ENCODE measurements around the gene PEAK1.
"Not testable (repeated sequence)": the region's sequence is repeated elsewhere in the genome, so short reads cannot be mapped to it uniquely, and the experiment has no call there.

Gene PEAK1

DNA sequence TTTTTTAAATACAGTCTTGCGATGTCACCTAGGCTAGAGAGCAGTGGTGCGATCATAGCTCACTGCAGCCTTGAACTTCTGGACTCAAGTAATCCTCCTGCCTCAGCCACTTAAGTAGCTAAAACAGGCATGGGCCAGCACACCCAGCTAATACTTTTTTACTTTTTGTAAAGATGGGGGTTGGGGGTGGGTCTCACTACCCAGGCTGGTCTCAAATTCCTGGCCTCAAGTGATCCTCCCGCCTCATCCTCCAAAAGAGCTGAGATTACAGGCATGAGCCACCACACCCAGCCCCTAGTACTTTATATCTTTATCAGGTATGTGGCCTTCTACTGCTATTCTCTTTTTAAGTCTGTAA is 8.3 kb downstream of the PEAK1 start:
- H3K4me3 ChIP-seq (ENCODE audit: low read length), result no peak overlapping the region
- DNase-seq (ENCODE audit: low read depth), result no peak
- TF ChIP-seq, protein P1, sequence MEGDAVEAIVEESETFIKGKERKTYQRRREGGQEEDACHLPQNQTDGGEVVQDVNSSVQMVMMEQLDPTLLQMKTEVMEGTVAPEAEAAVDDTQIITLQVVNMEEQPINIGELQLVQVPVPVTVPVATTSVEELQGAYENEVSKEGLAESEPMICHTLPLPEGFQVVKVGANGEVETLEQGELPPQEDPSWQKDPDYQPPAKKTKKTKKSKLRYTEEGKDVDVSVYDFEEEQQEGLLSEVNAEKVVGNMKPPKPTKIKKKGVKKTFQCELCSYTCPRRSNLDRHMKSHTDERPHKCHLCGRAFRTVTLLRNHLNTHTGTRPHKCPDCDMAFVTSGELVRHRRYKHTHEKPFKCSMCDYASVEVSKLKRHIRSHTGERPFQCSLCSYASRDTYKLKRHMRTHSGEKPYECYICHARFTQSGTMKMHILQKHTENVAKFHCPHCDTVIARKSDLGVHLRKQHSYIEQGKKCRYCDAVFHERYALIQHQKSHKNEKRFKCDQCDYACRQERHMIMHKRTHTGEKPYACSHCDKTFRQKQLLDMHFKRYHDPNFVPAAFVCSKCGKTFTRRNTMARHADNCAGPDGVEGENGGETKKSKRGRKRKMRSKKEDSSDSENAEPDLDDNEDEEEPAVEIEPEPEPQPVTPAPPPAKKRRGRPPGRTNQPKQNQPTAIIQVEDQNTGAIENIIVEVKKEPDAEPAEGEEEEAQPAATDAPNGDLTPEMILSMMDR (conservative IDR thresholded peaks at IDR 0.05; ENCODE audit: low read depth, low read length), result no peak

DNA sequence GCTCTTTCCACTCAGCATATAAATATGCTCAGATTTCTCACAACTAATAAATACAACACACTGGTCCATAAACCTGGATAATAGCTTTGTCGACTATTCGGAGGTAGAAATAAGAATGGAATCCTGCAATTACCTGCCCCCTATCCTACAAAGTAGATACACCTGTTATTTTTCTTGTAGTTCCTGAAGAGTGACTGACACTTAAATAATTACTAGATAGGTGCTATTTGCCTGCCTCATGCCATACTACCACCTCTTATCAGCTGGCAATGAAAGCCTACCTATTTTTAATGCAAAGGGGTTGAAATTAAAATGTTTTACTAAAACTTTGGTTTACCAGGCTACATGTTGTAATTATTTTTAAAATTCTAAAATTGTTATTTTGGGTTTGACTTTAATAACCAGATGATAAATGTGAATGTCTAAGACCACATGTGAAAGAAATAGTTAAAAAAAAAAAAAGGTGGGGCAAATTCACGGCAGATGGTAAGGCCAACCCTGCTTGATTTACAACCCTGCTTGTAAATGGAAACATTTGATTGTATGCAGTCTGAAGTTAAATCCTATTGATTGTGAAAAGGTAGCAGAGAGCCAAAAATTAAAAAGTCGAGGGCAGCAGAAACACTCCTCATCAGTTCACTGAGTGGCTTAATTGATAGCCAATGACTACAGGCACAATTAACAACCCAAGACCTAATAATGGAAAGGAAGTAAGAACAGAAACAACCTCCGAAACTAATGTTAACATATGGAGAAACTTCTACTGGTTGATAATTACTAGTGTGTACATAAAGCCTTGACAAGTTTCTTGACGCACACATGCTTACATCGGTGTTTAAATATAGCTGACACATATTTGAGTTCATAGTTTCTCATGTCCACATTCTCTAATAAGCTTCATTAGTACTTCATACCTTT is 8.9 kb downstream of the PEAK1 start:
- TF ChIP-seq, protein P1 (conservative IDR thresholded peaks at IDR 0.05; ENCODE audit: low read depth, low read length), result no peak
- no peak overlapping the region for H3K4me3 ChIP-seq (ENCODE audit: low read length)
- no peak for DNase-seq (ENCODE audit: low read depth)

DNA sequence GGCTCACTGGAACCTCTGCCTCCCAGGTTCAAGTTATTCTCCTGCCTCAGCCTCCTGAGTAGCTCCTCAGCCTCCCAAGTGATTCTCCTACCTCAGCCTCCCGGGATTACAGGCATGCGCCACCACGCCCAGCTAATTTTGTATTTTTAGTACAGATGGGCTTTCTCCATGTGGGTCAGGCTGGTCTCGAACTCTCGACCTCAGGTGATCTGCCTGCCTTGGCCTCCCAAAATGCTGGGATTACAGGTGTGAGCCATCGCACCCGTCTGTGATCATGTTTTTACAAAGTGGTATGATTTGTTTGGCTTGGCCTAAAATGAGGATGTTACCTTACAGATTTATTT is 9.8 kb downstream of the PEAK1 start:
- not testable (repeated sequence) for DNase-seq (ENCODE audit: low read depth)

DNA sequence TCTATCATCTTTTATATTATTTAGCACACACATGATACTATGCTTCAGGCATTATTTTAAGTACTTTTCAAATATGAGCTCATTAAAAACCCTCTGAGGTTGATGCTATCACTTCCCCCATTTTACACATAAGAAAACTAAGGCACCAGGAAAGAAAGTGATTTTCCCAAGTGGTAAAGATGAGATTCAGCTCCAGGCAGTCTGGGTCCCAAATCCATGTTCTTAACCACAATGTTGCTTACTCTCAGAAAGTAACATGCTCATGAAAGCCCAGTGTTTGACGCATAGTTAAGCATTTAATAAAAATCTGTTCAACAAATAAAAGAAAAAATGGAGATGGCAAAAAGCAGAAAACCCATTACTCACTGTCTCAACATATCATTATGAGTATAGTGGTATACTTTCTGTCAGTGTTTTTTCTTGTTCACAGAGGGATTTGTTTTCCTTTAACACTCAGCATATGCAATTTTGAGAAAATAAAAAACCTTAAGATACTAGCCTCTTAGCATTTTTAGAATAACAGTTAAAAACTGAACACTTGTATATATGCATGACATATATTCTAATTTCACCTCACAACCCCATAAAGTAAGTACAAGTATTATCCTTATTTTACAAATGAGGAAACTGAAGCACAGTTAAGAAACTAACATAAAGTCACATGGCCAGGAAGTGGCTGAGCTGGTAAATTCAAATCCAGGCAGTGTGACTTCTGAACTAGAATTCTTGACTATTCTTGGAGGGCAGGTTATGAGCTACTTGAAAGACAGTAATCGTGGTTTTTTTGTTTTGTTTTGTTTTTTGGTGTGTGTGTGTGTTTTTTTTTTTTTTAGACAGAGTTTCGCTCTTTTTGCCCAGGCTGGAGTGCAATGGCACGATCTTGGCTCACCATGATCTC is 10.4 kb downstream of the PEAK1 start:
- TF ChIP-seq, protein P1 (conservative IDR thresholded peaks at IDR 0.05; ENCODE audit: low read depth, low read length), result no peak
- no peak for DNase-seq (ENCODE audit: low read depth)
- no peak overlapping the region for H3K4me3 ChIP-seq (ENCODE audit: low read length)

More for the DNA sequence above, 9.8 kb downstream of the PEAK1 start:
- H3K4me3 ChIP-seq (ENCODE audit: low read length), result not testable (repeated sequence)

DNA sequence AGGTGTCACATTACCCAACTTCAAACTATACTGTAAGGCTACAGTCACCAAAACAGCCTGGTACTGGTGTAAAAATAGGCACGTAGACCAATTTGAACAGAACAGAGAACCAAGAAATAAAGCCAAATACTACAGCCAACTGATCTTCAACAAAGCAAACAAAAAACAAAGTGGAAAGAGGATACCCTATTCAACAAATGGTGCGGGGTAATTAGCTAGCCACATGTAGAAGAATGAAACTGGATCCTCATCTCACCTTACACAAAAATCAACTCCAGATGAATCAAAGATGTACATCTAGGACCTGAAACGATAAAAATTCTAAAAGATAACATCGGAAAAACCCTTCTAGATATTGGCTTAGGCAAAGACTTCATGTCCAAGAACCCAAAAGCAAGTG is 13.1 kb downstream of the PEAK1 start:
- H3K4me3 ChIP-seq (ENCODE audit: low read length), result no peak overlapping the region
- DNase-seq (ENCODE audit: low read depth), result no peak
- TF ChIP-seq, protein P1 (conservative IDR thresholded peaks at IDR 0.05; ENCODE audit: low read depth, low read length), result no peak

DNA sequence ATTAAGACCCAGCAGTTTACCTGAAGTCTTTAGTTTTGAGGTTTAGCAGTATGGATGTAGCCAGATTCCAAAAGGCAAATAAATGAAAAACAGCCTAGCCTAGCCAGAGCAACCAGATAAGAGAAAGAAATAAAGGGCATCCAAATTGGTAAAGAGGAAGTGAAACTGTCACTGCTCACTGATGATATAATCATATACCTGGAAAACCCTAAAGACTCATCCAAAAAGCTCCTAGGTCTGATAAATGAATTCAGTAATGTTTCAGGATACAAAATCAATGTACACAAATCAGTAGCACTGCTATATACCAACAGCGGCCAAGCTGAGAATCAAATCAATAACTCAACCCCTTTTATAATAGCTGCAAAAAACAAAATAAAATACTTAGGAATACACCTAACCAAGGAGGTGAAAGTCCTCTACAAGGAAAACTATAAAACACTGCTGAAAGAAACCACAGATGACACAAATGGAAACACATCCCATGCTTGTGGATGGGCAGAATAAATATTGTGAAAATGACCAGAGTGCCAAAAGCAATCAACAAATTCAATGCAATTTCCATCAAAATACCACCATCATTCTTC is 13.6 kb downstream of the PEAK1 start:
- not testable (repeated sequence) for DNase-seq (ENCODE audit: low read depth); H3K4me3 ChIP-seq (ENCODE audit: low read length)

DNA sequence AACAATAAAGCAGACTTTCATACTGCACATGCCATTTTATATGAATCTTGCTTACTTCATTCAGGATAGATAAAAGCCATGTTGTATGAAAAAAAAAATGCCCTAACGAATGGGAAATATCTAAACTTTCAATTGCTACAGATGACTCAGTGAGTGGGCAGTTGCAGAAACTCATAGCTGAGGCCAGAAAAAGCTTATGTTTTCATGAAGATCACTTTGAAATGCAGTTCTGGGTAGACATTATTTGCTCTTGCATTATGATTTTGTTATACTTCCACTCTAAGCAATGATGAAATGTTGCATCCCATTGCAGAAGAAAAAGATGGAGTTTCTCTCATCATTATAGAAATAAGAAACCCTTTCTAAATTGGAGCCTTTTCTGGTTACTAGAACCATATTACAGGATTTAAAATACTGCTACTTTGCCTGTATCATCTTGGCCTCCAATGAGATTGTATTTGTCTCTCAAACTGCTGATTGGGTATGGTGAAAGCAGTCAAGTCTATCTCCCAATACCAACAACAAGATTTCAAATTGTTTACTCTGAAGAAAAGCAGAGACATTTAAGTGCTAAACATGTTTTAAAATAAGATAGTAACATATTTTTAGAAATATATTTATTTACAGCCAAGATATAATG is 17.0 kb downstream of the PEAK1 start:
- H3K4me3 ChIP-seq (ENCODE audit: low read length), result no peak overlapping the region
- DNase-seq (ENCODE audit: low read depth), result no peak
- TF ChIP-seq, protein P1 (conservative IDR thresholded peaks at IDR 0.05; ENCODE audit: low read depth, low read length), result no peak
